AG09309 (cell line): ENCODE measurements around the gene EBI3.

Source experiments
- DNase-seq: peaks from one replicate; pipeline ENCODE4 v3.0.0-alpha.2; 2010; ENCODE audit warnings: low read depth
- H3K4me3 ChIP-seq: 2 replicates; pipeline ENCODE4 v1.5.1; 2011; ENCODE audit warnings: mild to moderate bottlenecking, low read depth, low read length, moderate library complexity; ENCODE audit not compliant: control insufficient read depth
- TF ChIP-seq, protein P1 (sequence below): IDR thresholded peaks from 2 replicates; pipeline ENCODE4 v1.5.1; 2011; ENCODE audit warnings: mild to moderate bottlenecking, low read depth, low read length, inconsistent platforms; ENCODE audit not compliant: insufficient read depth, control insufficient read depth; ENCODE audit errors: missing control alignments

Gene EBI3

DNA sequence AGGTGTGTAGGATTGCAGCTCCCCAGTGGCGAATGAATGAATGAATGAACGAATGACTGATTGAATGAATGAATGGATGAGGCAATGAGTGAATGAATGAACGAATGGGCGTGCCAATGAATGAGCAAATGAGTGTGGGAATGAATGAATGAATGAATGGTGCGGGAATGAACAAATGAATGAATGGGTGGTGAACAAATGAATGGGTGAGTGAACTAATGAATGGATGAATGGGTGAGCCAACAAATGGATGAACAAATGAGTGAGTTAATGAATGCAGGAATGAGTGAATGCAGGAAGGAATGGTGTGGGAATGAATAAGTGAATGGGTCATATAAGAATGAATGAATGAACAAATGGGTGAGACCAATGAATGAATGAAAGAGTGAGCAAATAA, 32.1 kb upstream of the EBI3 start:
- H3K4me3 ChIP-seq: no peak overlapping the region
- TF ChIP-seq, protein P1, sequence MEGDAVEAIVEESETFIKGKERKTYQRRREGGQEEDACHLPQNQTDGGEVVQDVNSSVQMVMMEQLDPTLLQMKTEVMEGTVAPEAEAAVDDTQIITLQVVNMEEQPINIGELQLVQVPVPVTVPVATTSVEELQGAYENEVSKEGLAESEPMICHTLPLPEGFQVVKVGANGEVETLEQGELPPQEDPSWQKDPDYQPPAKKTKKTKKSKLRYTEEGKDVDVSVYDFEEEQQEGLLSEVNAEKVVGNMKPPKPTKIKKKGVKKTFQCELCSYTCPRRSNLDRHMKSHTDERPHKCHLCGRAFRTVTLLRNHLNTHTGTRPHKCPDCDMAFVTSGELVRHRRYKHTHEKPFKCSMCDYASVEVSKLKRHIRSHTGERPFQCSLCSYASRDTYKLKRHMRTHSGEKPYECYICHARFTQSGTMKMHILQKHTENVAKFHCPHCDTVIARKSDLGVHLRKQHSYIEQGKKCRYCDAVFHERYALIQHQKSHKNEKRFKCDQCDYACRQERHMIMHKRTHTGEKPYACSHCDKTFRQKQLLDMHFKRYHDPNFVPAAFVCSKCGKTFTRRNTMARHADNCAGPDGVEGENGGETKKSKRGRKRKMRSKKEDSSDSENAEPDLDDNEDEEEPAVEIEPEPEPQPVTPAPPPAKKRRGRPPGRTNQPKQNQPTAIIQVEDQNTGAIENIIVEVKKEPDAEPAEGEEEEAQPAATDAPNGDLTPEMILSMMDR: no peak

DNA sequence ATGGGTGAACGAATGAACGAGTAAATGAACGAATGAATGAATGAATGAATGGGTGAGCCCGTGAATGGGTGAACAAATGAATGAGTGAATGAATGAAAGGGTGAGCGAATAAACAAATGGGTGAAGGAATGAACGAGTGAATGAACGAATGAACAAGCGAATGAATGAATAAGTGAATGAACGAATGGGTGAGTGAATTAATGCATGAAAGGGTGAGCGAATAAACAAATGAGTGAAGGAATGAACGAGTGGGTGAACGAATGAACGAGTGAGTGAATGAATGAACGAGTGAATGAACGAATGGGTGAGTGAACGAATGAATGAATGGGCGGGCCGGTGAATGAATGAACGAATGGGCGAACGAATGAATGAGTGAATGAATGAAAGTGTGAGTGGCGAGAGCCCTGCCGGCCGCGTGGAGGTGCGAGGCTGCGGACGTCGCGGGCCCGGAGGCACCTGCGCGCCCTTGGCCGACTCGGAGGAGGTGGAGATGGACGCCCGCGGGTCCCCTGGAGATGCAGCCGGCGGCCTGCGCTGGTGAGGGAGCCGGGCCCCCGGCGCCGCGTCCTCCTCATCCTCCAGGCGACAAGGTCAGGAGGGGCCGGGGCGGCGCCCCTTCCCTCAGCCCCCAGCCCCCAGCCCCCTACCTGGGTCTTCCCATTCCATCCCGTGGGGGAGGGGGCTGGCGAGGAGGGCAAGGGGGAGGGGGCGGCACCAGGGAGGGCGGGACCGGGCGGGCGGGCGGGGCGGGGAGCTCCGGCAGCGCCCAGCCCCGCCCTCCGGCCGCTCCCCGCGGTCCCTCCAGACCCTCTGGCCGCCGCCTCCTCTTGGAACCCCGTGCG, 31.5 kb upstream of the EBI3 start:
- H3K4me3 ChIP-seq: no peak overlapping the region
- no peak for DNase-seq
- TF ChIP-seq, protein P1: no peak

More for the DNA sequence above, 32.1 kb upstream of the EBI3 start:
- DNase-seq: no peak

DNA sequence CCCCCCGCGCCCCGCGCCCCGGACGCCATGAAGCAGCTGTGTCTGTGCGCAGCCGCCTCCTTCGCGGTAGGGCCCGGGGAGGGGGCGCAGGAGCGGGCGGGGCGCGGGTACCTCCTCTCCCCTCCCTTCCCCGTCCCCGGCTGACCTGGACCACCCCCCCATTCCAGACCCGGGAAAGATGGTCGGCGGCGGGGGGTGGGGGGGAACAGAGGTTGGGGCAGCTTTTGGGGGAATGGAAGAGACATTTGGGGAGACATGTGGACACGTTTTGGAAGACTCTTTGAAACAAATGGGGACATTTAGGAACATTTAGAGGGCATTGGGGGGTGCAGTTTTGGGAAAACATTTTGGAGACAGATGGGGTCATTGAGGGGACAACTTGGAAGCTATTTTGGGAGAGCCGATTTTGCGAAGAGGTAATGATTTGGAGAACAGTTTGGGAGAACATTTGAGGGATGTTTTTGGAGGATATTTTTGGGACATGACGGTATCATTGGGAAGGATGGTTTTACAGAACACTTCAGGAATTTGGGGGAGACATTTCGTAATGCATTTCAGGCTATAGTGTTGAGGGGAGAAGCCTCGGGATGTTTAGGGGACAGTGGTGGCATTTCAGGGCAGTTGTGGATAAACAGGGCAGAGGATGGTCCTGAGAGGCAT, 30.7 kb upstream of the EBI3 start:
- no peak overlapping the region for H3K4me3 ChIP-seq
- TF ChIP-seq, protein P1: no peak
- DNase-seq: no peak

DNA sequence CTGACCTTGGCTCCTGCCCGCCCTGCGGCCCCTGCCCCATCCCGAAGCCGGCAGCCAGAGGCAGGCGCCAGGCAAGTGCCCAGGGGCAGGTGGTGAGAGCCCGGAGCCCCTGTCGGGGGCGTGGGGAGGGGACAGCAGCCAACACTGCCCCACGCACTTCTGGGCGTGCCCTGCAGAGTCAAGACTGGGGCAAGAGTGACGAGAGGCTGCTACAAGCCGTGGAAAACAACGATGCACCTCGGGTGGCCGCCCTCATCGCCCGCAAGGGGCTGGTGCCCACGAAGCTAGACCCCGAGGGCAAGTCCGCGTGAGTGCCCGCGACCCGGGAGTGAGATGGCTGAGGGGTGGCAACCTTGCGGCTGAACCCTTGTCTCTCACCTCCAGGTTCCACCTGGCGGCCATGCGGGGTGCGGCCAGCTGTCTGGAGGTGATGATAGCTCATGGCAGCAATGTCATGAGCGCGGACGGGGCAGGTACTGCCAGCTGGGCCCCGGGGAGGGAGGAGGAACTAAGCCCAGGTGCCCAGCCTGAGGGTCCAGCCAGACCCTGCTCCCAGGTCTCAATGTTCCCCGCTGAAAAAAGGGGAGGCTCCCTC, 29.5 kb upstream of the EBI3 start:
- H3K4me3 ChIP-seq: no peak overlapping the region
- TF ChIP-seq, protein P1: no peak
- DNase-seq: no peak

DNA sequence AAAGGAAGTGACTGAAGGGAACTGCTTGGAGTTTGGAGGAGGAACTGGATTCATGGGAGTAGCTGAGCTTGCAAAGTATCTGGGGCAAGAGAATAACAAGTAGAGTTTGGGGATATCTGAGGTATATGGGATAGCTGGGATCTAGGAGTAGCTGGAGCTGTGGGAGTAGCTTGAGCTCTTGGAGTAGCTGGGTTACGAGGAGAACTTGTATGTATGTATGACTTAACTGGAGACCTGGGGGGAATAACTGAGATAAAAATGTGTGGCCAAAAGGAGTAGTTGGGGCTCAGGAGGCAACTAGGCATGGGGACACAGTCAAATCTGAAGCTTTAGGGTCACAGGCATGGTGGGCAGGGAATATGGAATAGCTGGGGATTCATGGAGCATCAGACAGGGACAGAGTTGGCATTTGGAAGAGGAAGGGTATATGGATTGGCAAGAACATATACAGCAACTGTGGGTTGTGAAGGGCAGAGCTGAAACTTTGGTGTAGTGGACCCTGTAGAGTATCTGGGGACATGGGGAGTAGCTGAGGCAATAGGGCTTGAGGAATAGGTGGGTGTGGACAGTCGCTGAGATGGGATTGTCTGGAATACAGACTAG, 28.3 kb upstream of the EBI3 start:
- DNase-seq: no peak
- no peak overlapping the region for H3K4me3 ChIP-seq
- TF ChIP-seq, protein P1: no peak

DNA sequence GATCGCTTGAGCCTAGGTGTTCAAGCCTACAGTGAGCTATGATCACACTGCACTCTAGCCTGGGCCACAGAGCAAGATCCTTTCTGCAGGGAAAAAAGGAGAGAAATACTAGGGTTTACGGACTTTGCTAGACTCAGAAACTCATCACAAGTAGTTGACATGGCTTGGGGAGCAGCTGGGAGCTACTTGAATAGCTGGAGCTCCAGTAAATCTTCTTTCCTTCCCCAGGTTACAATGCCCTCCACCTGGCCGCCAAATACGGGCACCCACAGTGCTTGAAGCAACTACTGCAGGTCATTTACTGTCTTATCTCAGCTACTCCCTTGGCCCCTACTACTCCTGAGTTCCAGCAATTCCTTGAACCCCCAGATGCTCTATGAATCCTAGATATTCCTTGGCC, 27.5 kb upstream of the EBI3 start:
- no peak overlapping the region for H3K4me3 ChIP-seq
- DNase-seq: no peak
- TF ChIP-seq, protein P1: no peak
